Stimulated activated CD8-positive, alpha-beta memory T cell treated with anti-CD3 and anti-CD28 coated beads, Interleukin-15, amount 100 ng/mL, for 1 hour (primary cell): ENCODE data around the gene MEIS2.

ENCODE experiments used
- DNase-seq: peaks from one replicate; pipeline ENCODE4 v3.0.0-alpha.2; 2020; ENCODE audit warnings: low read depth

Gene MEIS2

DNA sequence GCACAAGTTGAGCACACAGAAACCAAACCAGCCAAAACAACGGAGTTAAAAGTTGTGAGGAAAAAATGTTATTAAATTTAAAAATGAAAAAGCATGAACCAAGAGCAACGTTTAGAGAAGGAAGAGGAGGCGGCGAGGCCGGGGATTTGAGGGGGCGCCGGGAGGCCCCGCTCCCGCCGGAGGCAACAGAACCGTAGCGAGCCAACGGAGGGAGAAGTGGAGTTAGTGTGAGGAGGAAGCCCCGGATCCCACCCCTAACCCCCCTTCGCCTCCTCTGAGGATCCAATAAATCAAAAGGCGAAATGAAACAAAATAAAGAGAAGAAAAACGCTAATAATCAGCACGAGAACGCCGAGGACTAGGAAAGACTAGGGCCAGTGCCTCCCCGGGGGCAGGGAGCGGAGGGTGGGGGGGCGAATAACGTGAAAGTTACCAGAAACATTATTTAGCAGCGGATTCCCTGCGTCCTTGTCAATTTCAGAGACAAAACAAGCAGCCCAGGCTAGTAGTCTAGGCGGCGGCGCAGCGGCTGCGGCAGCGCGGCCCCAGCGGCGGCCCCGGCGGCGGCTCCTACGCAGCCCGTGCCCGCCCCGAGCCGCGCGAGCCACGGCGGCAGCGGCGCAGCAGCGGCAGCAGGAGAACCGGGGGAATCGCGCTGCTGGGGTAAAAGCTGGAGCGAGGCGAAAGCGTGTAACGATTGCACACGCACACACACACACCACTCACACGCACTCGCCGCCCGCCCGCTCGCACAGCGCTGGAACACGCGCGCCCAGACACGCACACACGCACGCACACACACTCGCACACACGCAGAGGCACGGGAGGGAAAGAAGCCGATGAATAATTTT is 1.7 kb downstream of the MEIS2 start:
- DNase-seq: no peak

DNA sequence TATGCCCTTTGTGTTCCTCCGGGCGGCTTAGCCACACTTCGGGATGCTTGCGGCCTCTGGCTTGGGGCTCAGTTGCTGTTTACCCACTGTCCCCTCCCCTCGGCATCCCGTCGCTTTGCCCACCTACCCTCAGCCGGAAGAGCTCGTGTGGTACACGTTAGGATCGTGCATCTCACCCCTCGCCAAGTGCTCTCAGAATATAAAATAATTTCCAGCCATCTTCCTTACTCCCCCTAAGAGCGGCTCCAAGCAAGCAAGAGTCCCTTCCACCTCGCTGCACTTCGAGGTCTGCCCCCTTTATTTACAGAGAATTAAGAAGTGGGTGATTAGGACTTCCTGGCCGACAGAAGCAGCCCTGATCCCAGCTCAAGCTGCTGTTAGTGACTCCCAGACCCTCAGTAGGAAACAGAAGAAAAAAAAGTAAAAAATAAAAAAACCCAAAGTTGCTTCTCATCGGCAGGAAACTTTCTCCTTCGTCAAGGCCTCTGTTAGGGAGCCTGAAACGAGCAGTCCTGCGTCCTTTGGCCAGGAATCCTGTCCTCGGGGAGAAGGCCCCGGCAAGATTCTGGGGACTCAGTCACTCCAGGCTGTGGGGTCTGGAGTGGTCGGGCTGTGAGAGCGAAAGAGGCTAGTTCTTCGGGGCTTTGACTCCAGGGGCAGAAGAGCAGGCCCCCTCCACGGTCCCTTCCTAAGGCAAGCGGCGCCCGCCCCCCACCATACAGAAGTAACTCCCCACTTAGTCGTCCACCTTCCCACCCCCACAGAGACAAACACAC is 3.0 kb downstream of the MEIS2 start:
- DNase-seq: no peak

- DNase-seq: no peak
Measured at GRCh38 chr15:37096558-37097143, 3.7 kb downstream of the MEIS2 start.

- DNase-seq: no peak
Measured at GRCh38 chr15:37095770-37096557, 4.4 kb downstream of the MEIS2 start.

DNA sequence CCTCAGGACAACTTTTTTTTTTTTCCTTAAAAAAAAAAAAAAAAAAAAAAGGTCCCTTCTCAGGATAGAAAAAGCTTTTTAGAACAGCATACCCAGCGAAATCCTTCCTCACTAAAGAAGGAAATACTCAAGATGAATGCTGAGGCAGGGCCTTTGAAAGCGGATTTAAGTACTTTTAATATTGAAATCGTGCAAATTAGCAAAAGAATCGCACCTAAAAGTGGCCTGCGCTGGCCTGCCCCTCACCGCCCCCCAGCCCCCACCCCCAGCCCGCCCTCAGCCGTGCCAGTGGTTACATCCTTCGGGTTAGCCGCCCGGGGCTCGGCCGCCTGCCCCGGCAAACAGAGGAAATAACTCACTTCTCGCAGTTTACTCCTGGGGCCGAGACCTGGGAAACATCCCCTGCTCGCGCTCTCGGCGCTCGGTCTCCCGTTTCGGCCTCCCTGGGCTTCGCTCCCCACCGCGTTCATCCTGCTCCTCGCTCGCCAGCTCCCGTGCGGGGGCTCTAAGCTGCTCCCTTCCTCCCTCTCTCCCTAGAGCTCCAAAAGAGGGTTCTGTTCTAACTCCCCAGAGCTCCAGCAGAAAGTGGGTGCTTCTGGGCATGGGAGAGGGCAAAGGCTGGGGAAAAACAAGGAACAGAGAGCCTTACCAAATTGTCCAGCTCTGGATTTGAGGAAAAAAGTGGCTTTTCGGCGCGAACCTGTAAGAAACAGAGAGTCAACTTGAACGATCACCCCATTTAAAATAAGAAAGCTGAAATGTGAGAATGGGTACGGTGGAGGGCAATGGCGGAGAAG is 5.2 kb downstream of the MEIS2 start:
- no peak for DNase-seq

DNA sequence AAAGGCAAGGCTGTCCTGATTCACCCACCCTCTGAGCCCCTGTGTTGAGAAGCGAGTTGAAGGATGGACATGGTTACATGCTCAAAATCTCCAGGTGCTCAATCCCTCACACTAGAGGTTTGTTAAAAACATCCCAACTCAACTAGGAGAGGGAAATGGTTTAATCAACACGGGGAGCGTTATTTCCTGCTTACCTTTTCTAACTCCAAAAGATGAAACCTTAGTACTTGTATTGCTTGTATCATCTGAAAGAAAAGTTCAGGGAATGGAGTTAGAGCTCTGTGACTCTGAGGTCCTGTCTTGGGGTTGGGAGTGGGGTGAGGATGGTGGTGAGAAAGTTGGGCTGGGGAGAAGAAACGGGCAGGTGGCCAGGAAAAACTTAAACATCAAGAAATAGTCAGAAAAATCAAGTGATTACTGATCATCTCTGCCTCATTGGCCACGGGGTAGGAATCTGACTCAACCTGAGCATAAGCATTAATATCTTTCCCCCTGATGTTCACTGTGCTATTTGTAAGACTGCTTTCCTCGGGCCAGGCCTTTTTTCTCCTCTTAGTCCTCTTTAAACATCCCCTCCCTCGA is 5.9 kb downstream of the MEIS2 start:
- no peak for DNase-seq

GRCh38 chr15:37093480-37094332 is 6.6 kb downstream of the MEIS2 start:
- no peak for DNase-seq

DNA sequence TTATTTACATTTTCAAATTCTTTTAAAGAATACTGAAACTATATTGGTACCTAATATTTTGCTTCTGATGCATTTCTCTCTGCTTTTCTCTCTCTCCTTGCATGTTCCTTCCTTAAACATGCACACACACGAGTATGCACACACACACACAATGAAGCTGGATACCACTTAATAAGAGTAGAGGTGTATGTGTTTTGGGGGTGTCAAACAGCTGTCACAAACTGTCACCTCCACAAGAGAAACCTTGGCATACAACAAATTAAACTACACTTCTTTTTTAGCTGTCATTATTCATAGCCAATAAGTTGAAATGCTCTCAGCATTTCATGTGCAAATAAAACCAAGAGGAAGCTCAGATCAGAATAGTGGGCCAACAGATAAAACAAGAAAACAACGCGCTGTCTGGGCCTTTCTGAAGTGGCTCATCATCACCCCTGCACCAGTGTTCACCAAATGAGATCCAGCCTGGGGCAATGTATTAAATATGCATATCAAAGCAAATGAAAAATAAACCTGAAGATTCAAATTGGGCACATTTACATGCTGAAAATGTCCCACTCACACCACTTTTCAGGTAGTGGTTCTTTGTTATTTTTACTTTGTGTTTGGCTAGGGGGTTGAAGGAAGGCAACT is 9.7 kb downstream of the MEIS2 start:
- DNase-seq: no peak

DNA sequence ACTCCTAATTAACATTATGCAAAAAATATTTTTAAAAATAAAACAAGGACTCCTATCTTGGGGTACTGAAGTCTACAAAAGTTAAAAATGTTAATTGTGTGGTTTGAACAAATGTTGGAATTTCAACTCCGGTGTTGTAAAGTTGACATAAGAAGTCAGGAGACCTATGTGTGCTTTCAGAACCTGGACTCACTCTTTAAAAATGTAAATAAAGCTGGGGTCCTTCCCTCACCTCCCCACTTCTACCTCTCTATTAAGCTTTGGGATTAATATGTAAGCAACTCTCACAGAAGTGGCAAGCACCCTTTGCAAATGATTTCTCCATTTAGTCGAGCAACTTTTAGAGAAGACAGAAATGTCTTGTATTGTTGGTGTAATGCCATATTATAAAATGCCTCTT is 11.9 kb downstream of the MEIS2 start:
- no peak for DNase-seq

DNA sequence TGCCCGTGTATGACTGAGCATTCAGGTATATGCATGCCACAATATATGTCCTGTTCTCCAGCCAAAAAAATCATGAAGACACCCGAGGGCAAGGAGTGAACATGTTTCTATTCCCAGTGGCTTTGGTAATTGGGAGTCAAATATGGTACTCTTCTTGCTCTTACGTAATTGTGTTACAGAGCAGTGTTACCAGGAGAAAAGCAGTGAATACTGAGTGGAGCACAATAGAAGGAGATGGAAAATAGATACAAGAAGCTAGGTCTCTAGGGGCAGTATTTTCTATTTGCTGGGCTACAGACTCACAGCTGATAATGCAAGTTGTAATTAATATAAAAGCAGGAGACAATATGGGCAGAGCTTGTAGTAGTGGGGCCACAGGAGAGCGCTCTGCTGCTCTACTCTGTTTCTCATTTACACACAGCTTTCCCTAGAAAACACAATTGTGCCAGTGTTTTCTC is 13.2 kb downstream of the MEIS2 start:
- DNase-seq: no peak

- DNase-seq: no peak
Measured at GRCh38 chr15:37086521-37086920, 13.8 kb downstream of the MEIS2 start.

- no peak for DNase-seq
Measured at GRCh38 chr15:37086120-37086519, 14.2 kb downstream of the MEIS2 start.

DNA sequence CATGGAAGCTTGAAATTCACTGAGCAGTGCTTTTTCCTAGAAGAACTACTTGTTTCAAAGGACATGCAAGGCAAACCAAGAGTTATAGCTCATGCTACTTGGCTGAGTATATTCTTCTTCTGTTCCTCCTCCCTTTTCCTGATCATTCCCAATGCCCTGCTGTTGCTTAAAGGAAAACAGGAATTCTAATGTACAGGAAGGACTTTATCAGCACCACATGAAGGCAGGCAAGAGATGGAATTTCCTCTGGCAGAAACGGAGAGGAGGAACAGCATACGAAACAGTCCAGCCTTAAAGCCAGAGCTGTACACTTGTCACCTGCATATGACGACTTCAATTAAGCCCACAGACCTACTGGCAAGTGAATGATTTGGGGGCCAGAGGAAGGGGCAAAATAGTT is 15.7 kb downstream of the MEIS2 start:
- no peak for DNase-seq

- DNase-seq: no peak
Measured at GRCh38 chr15:37083610-37084009, 16.7 kb downstream of the MEIS2 start.

- no peak for DNase-seq
Measured at GRCh38 chr15:37081983-37082382, 18.4 kb downstream of the MEIS2 start.

DNA sequence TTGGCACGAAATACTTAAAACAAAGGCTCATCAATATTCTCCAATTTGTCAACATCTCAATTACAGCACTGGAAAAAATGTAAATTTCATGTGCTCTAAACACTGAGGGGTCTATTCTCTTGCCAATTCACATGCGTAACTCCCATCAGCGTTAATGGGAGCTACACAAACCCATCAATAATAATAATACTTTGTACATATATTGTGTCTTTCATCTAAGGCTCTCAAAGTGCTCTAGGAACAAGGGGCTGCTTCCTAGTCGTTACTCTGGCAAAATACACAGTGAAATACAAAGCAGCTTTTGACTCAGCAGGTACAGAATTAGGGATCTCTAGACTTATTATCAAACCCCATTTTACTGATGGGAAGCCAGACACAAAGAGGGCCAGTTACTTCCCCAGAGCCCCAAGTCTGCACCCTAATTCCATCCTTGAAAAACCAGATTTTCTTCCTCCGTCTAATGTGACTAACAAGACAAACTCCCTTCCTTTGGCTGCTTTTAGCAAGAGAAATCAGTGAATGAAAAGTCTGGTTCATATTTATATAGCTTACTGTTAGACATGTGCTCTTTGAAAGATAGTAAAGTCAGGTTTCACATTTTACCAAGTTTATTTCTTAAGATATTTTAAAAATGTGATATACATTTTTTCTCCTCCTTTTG is 20.0 kb downstream of the MEIS2 start:
- no peak for DNase-seq

DNA sequence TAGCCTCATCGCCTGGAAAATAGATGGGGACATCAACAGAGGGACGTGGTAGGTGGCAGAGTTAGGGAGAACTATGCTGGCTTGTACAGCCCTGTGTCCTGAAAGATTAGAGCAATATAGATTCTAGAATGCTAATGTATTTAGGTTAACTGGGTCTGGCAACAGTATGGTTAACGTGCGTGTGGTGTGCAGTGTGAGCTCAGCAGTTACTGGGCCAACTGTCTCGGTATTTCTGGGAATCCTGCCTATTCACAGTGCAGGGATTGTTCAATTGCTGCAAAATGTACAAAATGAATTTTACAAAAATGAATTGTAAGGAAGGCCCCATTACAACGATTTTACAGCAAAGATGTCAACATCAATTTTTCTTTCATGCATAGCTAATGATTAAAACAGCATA is 20.6 kb downstream of the MEIS2 start:
- DNase-seq: no peak

GRCh38 chr15:37078566-37078965 is 21.8 kb downstream of the MEIS2 start:
- no peak for DNase-seq
